Left forelimb (tissue), 1 donor: ENCODE measurements around the gene ECHDC1.
"Not testable (repeated sequence)": the region's sequence is repeated elsewhere in the genome, so short reads cannot be mapped to it uniquely, and the experiment has no call there.

Experiments used
- DNase-seq: peaks from one replicate; pipeline ENCODE4 v3.0.0-alpha.2; 2018; ENCODE audit warnings: low spot score

ECHDC1 gene

GRCh38 chr6:127342296-127342945 lies 988 bp downstream of the ECHDC1 start:
- no peak for DNase-seq

GRCh38 chr6:127341471-127342202 lies 1.8 kb downstream of the ECHDC1 start:
- DNase-seq: no peak

- DNase-seq: no peak
Observed at GRCh38 chr6:127340171-127340570, 3.2 kb downstream of the ECHDC1 start.

GRCh38 chr6:127338936-127339335 lies 4.5 kb downstream of the ECHDC1 start:
- DNase-seq: no peak

- no peak for DNase-seq
Observed at GRCh38 chr6:127332383-127332961, 10.9 kb downstream of the ECHDC1 start.

GRCh38 chr6:127331256-127331655 lies 12.2 kb downstream of the ECHDC1 start:
- not testable (repeated sequence) for DNase-seq

- no peak for DNase-seq
Observed at GRCh38 chr6:127328043-127328609, 15.3 kb downstream of the ECHDC1 start.

GRCh38 chr6:127319686-127320085 lies 23.7 kb downstream of the ECHDC1 start:
- DNase-seq: no peak

- DNase-seq: no peak
Observed at GRCh38 chr6:127317388-127318128, 25.9 kb downstream of the ECHDC1 start.

- DNase-seq: no peak
Observed at GRCh38 chr6:127305741-127306140, 37.7 kb downstream of the ECHDC1 start.

- DNase-seq: no peak
Observed at GRCh38 chr6:127303917-127304316, 39.5 kb downstream of the ECHDC1 start.

GRCh38 chr6:127302728-127303660 lies 40.4 kb downstream of the ECHDC1 start:
- DNase-seq: no peak

GRCh38 chr6:127301199-127301700 lies 42.2 kb downstream of the ECHDC1 start:
- no peak for DNase-seq

- DNase-seq: no peak
Observed at GRCh38 chr6:127300411-127300810, 43.0 kb downstream of the ECHDC1 start.

GRCh38 chr6:127299522-127300240 lies 43.7 kb downstream of the ECHDC1 start:
- DNase-seq: no peak

- DNase-seq: no peak
Observed at GRCh38 chr6:127298475-127298874, 44.9 kb downstream of the ECHDC1 start.

- DNase-seq: no peak
Observed at GRCh38 chr6:127297502-127298070, 45.8 kb downstream of the ECHDC1 start.

- DNase-seq: no peak
Observed at GRCh38 chr6:127291495-127291894, 51.9 kb downstream of the ECHDC1 start.

GRCh38 chr6:127290391-127291265 lies 52.8 kb downstream of the ECHDC1 start:
- DNase-seq: no peak
